Dermis microvascular lymphatic vessel endothelial cell (primary cell): ENCODE data around the gene ERC2. TPM values are rescaled to one million over a fixed set of nuclear protein-coding genes. Genes with fewer than 3 reads are reported as not detected.

Source experiments
- DNase-seq, 2 donors: peaks; one replicate each; pipeline versions ENCODE4 v3.0.0 to v3.0.0-alpha.2; 2010; ENCODE audit warnings: low read depth in 2 of 2
- total RNA-seq: library from RNA; depleted of rRNA; stranded (reverse); fragments of >200 nt; gene quantifications from 2 replicates; pipeline ENCODE4 v1.2.1, GENCODE V29; 2014

Gene ERC2
- total RNA-seq, 1 donor from 2014 or later: 1.5 TPM

DNA sequence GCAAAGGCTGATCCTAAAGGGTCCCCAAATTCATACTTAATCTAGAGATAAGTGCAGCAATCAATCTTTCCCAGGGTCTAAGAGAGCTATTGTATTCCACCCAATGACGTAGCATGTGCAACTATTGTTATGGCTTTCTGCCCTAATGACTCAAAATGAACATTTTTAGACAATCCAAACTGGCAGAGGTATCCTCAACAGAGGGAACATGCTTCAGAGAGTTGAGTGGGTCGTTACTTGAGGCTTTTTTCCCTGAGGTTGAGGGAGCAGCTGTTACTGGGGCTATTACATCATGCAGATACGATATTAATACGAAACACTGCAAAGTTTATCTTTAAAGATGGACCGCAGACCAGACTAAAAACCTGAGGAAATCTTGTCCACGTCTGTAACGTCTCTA lies 702.9 kb downstream of the ERC2 start:
- no peak for DNase-seq

- DNase-seq: no peak
Measured at GRCh38 chr3:55756976-55757375, 711.3 kb downstream of the ERC2 start.

DNA sequence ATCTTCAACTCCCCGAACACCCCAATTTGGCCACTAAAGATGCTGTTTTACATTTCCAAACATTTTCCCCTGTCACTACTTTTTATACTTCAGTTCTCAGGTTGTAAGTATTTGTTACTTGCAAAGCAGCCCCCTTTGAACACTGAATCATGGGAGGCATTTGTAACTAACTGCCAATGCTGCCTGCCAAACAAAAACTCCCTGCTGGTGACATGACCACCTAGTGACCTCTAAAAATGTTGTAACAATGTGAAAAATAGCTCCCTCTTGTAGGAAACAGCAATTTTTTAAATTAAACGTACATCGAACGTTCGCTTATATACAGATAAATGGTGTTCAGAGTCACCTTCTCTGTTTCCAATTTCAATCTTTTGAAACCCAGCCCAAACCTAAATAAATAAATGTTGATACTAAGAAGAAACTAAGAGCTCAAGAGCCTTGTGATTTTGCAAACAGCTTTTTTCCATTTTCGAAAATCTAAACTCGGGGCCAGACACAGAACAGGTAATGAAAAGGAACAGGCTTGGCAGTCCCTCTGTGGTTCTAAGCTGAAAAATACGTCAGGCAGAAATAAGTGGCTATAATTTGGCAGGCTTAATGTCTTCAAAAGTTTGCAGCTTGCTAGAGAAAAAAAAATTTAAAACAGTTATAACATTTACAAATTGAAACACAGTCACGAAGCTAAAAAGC lies 712.6 kb downstream of the ERC2 start:
- no peak for DNase-seq

- DNase-seq: no peak
Measured at GRCh38 chr3:55752911-55753310, 715.4 kb downstream of the ERC2 start.

DNA sequence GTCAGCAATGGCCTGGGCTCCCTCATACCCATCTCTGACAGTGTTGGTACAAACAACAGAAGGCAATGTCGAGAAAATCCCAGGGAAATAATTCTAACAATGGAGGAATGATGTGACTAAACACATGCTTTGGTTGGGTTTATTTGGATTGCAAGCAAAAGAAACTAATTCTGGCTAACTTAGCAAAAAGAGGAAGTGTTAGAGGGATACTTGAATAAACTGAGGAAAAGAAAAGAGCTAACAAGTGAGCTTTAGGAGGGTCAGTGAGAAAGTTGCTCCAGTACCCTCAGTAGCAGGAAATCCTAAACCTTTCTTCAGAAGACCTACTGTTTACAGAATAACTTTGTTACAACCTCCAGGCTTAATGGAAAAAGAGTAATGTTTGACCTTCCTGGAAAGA lies 716.5 kb downstream of the ERC2 start:
- DNase-seq: no peak

DNA sequence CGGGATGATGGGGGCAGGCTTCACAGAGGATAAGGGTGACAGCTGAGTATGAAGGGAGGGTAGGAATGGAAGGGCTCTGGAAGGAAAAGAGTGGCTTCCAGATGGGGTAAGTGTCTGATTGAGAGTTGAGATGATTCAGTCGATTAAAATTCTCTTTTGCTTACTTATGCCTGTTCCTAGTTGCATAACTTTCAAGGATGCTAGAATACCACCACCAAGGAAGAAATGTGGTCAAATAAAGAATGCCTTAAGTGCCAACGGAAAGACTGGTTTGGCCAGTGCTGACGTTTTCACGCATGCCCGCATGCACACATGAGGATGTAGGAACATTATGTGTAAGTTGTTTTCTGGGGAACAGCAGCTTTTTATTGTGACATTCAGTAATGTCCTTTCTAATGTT lies 717.7 kb downstream of the ERC2 start:
- no peak for DNase-seq

DNA sequence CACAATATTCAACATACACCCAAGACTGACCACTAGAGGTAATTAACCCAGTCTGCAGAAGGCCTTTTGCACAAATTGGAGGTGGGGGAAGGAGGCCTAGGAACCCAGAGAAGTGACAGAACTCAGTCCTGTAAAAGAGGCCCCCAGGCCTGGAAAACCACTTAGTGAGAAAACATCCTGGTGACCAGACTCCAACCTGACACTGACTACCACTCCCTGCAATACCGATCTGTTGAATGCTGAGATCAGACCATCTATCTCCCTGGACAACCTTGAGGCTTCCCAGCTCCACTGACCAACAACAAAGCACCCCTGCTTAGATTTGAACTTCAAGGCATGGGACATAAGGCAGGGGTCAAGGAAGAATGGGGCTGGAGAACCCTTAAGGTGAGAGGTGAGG lies 719.2 kb downstream of the ERC2 start:
- no peak for DNase-seq

DNA sequence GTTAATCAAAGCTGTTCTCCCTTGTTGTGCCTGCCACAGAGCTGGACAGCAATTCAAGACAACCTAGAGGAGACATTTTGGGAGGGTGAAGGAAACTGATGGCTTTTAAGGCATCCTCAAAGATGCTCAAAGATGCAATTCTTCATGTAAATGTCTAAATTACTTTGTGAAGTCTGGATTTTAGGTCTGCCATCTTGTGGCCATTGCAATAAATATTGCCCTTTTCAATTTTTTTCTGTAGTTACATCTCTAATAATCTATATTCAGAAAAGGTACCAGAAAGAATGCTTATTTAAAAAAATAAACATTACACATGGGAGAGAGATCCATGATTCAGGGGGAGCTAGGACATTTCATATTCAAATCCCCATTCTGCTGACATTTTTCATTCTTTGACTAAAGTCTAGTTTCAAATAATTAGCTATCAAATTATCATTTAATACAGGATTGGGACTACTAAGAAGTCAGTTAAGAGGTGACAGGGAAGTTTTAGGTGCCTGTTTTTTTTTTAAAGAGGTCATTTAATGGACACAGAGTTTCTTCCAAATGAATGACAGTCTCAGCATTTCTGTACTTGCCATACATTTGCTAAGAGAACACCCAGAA lies 721.4 kb downstream of the ERC2 start:
- DNase-seq: no peak

DNA sequence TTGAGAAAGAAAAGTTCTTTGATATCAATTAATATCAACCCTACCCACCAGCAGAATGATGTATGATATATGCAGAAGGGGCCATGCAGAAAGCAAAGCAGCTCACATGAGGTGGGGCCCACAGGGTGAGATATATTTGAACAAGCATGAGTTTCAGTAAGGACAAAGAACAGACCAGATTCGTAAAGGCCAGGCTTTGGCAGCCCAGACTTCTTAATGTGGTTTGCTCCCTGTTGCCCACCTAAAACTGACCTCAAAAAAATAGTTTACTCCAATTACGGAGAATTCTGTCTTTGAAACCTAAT lies 725.5 kb downstream of the ERC2 start:
- DNase-seq: no peak

- no peak for DNase-seq
Measured at GRCh38 chr3:55742022-55742831, 726.0 kb downstream of the ERC2 start.

DNA sequence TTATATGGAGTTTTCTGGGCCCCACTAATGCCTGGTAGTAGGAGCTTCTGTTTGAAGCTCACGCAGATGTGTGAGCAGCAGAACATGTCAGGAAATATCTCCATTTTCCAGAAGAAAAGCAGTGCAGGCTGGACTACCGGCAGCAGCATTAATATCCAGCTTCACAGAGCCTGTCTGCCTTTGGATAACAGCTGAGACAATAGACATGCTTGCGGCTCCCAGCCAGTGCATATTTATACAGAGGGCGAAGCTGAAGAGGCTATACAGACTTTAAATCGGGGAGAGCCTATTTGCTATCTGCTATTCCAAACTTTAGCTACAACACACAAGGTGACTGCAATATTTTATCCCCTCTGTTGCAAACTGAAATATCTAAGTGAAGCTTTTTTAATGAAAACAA lies 731.1 kb downstream of the ERC2 start:
- DNase-seq: no peak

DNA sequence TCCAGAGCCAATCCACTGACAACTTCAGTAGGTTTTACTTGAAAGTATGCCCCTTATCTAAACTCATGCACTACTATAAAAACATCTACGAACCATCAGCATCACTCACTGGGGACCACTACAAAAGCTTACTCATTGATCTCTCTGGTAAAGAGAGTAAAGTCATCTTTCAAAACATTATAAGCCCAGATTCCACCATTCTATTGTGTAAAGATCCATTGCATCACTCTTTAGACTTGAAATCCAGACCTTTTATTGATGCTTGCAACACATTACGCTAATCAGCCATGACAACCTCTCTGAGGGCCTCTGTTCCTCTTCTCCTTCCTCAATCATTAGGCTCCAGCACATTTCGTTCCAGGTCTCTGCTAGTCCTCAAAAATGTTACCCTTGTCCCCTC lies 732.3 kb downstream of the ERC2 start:
- no peak for DNase-seq

- DNase-seq: no peak
Measured at GRCh38 chr3:55731741-55732140, 736.5 kb downstream of the ERC2 start.

GRCh38 chr3:55729546-55729945 lies 738.7 kb downstream of the ERC2 start:
- DNase-seq: no peak

GRCh38 chr3:55728461-55729100 lies 739.7 kb downstream of the ERC2 start:
- no peak for DNase-seq

GRCh38 chr3:55726501-55726775 lies 741.8 kb downstream of the ERC2 start:
- DNase-seq: no peak

DNA sequence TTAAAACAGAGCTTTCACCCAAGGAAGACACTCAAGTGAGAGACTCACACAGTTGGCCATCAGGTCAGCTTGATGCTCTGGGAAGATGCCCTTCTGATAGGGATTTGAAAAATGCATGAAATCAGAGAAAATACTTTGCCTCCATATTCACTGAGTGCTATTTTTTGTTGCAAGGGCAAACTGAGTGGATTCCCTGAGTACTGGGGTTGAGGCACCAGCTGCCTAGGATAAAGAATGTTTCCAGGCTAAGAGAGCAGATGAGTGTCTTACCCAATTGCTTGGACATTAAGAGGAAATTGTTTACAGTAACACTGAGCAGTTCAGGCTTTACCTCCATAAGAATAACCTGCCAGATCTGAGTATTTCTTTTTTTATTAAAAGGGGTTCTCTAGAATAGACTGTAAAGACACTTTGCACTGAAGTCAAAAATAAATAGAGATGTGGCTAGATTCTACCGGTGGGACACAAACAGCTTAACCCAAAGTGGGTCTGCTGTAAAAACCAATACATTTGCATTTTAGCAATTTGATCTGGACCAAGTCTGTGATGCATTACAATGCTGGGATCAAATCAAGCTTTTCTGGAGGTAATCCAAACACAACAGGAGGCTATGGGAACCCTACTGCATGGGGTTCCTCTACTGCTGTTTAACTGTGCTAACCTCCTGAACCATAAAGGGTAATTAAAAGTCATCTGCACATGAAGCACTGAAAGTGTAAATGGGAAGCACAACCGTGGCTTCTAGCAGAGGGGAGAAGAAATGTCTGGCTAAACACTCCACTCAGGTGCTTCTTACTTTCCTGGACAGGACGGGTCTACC lies 742.4 kb downstream of the ERC2 start:
- DNase-seq: no peak

- DNase-seq: no peak
Measured at GRCh38 chr3:55724821-55725220, 743.4 kb downstream of the ERC2 start.

- DNase-seq: no peak
Measured at GRCh38 chr3:55724407-55724784, 743.9 kb downstream of the ERC2 start.

- no peak for DNase-seq
Measured at GRCh38 chr3:55723653-55724406, 744.4 kb downstream of the ERC2 start.
